Cardiac fibroblast (primary cell): ENCODE data around the gene PRKN.

ENCODE experiments used
- DNase-seq, 2 donors: peaks; one replicate each; pipeline versions ENCODE4 v3.0.0 to v3.0.0-alpha.2; 2010; ENCODE audit warnings: low read depth in 2 of 2
- H3K4me3 ChIP-seq, 2 donors: replicated peaks in 1 of 2; 1 replicate in 1 of 2; 2 replicates in 1 of 2; pipeline ENCODE4 v1.5.1; 2011; ENCODE audit warnings: low read depth in 2 of 2, low read length in 2 of 2, mild to moderate bottlenecking in 2 of 2, moderate library complexity in 1 of 2
- CTCF ChIP-seq: IDR thresholded peaks from one replicate; pipeline ENCODE4 v1.5.1; 2011; ENCODE audit warnings: low read depth, mild to moderate bottlenecking, low read length, inconsistent platforms

Gene PRKN

GRCh38 chr6:162697872-162698403, 29.6 kb downstream of the PRKN start:
- no peak overlapping the region for H3K4me3 ChIP-seq
- no peak for TF ChIP-seq CTCF
- no peak for DNase-seq

- H3K4me3 ChIP-seq = no peak overlapping the region
- no peak for TF ChIP-seq CTCF
- DNase-seq = no peak
Observed at GRCh38 chr6:162690158-162690557, 37.4 kb downstream of the PRKN start.

GRCh38 chr6:162688751-162689345, 38.7 kb downstream of the PRKN start:
- DNase-seq = no peak
- no peak overlapping the region for H3K4me3 ChIP-seq
- no peak for TF ChIP-seq CTCF

GRCh38 chr6:162685586-162685985, 42.0 kb downstream of the PRKN start:
- no peak overlapping the region for H3K4me3 ChIP-seq
- no peak for TF ChIP-seq CTCF
- DNase-seq = no peak

GRCh38 chr6:162684961-162685360, 42.6 kb downstream of the PRKN start:
- no peak for DNase-seq
- TF ChIP-seq CTCF = no peak
- H3K4me3 ChIP-seq = no peak overlapping the region

- DNase-seq = no peak
- no peak for TF ChIP-seq CTCF
- H3K4me3 ChIP-seq = no peak overlapping the region
Observed at GRCh38 chr6:162684052-162684451, 43.5 kb downstream of the PRKN start.

GRCh38 chr6:162683135-162683534, 44.4 kb downstream of the PRKN start:
- no peak overlapping the region for H3K4me3 ChIP-seq
- TF ChIP-seq CTCF = no peak
- DNase-seq = no peak
